ENCODE measurements around the gene RSPH9. TPM values are rescaled to one million over a fixed set of nuclear protein-coding genes. Genes with fewer than 3 reads are reported as not detected.
A peak's percentile ranks its signal among the peaks of the same experiment; 100 is the strongest.

The RSPH9 gene
- total and polyA plus RNA-seq, 8 donors: 0.32 to 5.6 (median 3.3) TPM

DNA sequence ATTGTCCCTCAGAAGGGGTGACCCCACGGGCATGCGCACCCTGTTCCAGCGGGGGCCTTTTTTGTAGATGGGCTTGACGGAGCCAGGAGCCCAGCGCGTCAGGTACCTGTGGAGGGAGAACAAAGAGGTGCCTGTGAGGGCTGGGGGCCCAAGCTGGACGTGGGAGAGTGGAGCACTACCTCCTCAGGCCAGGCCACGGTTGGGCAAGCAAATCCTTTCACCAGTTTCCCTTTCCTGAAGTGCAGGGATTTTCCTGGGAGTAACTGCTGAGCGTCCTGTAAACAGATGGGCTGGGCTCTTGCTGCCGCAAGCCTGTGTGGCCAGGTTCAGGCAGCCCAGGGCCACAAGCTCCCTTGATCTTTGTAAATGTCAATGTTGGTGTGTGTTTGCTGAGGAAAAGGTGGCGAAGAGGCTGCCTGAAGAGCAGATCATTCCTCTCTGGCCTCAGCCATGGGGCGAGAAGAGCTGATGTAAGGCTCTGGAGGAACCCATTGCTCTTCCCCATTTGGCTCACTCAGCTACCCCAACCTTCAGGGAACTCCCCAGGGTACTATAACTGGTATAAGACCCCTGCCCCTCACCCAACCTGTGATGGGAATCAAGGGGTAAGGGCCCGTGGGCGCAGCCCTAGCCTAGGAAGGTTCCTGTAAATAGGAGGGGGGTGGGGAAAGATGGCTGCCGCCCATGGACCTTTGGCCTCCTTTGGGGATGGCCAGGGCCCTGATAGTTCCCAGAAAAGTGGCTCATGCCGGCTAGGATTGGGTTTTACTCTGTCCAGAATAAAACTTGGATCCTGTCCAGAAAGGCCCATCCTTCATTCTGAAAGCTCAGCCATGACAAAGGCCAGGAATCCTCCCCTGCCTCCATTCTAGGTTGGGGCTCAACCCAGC, 27.2 kb downstream of the RSPH9 start:
- H3K4me3 ChIP-seq: no peak overlapping the region
- H3K27ac ChIP-seq: peak overlapping the region in 1 of 2 donors; percentile 48
- H3K9me3 ChIP-seq: no peaks in the 10 kb centered on the region
- no peak for ATAC-seq
- peaks cover 0 to 67% of the 10 kb centered on the region in 2 donors for H3K36me3 ChIP-seq
- no peak for TF ChIP-seq CTCF (IDR thresholded peaks at IDR 0.05)
- intact Hi-C loops (cut with DNase I): no loop called here
- H3K27me3 ChIP-seq: no peaks in the 10 kb centered on the region
- H3K4me1 ChIP-seq: peaks cover 27 to 38% of the 10 kb centered on the region in 2 donors
- peak in 2 of 4 donors; percentile 25 to 40 for DNase-seq

GRCh38 chr6:43673444-43674084, 28.7 kb downstream of the RSPH9 start:
- peak overlapping the region in 1 of 2 donors; percentile 3 for H3K27ac ChIP-seq
- peak; percentile 26 for ATAC-seq
- TF ChIP-seq CTCF (IDR thresholded peaks at IDR 0.05): no peak

GRCh38 chr6:43674291-43674690, 29.5 kb downstream of the RSPH9 start:
- no peaks in the 10 kb centered on the region for H3K27me3 ChIP-seq
- ATAC-seq (no peak), DNase-seq (no peak)
- H3K9me3 ChIP-seq: no peaks in the 10 kb centered on the region
- no peak for TF ChIP-seq CTCF (IDR thresholded peaks at IDR 0.05)
- peaks cover 9 to 16% of the 10 kb centered on the region in 2 donors for H3K4me1 ChIP-seq
- H3K27ac ChIP-seq: no peak overlapping the region
- intact Hi-C loops (cut with DNase I): no loop called here
- no peak overlapping the region for H3K4me3 ChIP-seq
- peaks cover 0 to 90% of the 10 kb centered on the region in 2 donors for H3K36me3 ChIP-seq

More at GRCh38 chr6:43673444-43674084, 28.7 kb downstream of the RSPH9 start:
- DNase-seq: peak in 2 of 4 donors; percentile 96 to 97
- Histone ChIP-seq H3K36me3 (peaks cover 0 to 82% of the 10 kb centered on the region in 2 donors), H3K9me3 (no peaks in the 10 kb centered on the region), H3K4me1 (peaks cover 14 to 23% of the 10 kb centered on the region in 2 donors), H3K4me3 (no peak overlapping the region), H3K27me3 (no peaks in the 10 kb centered on the region)
- intact Hi-C loops (cut with DNase I): no loop called here

DNA sequence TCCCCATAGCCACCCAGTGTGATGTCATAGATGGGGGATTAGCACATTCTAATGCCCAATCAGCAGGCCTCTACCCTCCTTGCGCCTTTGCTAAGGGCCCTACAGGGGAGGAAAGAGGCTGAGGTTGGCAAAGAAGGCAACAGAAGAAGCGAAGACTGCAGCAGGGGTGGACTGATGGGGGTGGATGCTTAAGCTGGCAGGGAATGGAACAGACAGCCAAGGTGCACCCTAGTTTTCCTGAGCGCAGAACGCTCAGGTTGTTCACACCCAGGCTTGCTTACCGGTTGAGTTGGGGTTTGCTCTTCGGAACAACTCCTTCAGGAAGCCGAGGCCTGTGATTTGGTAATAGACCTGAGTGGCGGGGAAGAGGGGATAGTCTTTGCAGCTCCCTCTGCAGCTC, 30.1 kb downstream of the RSPH9 start:
- H3K36me3 ChIP-seq: peaks cover 0 to 96% of the 10 kb centered on the region in 2 donors
- no peaks in the 10 kb centered on the region for H3K27me3 ChIP-seq
- H3K27ac ChIP-seq: no peak overlapping the region
- no peak for DNase-seq
- no peaks in the 10 kb centered on the region for H3K9me3 ChIP-seq
- no peak for ATAC-seq
- H3K4me3 ChIP-seq: no peak overlapping the region
- H3K4me1 ChIP-seq: peaks cover 9 to 16% of the 10 kb centered on the region in 2 donors
- TF ChIP-seq CTCF (IDR thresholded peaks at IDR 0.05): no peak
- intact Hi-C loops (cut with DNase I): no loop called here
